Uterus (tissue), 2 donors: ENCODE measurements around the gene ARHGAP42.

Experiments
- POLR2A ChIP-seq, 2 donors: fragments of 450-650 bp; IDR thresholded peaks; one replicate each; pipeline ENCODE4 v1.6.1; 2016; ENCODE audit warnings: antibody characterized with exemption in 2 of 2, mild to moderate bottlenecking in 1 of 2, moderate library complexity in 1 of 2
- TF ChIP-seq, protein P1 (sequence below), 4 experiments: fragments of 200-600 bp in 2 of 4; fragments of 450-650 bp in 2 of 4; sonication (generic) in 2 of 4; IDR thresholded peaks; one replicate each; pipeline ENCODE4 v1.5.1; 2016 to 2019; ENCODE audit warnings: antibody characterized with exemption in 4 of 4, mild to moderate bottlenecking in 2 of 4, moderate library complexity in 1 of 4

DNA sequence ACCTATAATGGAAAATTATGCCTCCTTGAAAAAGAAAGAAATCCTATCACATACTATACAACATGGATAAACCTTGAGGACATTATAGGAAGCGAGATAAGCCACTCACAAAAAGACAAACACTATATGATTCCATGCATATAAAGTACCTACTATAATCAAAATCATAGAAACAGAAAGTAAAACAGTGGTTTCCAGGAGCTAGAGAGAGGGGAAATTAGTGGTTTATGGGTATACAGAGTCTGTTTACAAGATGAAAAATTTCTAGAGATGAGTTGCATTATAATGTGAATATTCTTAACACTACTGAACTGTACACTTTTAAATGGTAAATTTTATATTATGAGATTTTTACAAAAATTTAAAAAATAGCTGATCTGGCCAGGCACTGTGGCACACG, 40.5 kb upstream of the ARHGAP42 start:
- TF ChIP-seq, protein P1, sequence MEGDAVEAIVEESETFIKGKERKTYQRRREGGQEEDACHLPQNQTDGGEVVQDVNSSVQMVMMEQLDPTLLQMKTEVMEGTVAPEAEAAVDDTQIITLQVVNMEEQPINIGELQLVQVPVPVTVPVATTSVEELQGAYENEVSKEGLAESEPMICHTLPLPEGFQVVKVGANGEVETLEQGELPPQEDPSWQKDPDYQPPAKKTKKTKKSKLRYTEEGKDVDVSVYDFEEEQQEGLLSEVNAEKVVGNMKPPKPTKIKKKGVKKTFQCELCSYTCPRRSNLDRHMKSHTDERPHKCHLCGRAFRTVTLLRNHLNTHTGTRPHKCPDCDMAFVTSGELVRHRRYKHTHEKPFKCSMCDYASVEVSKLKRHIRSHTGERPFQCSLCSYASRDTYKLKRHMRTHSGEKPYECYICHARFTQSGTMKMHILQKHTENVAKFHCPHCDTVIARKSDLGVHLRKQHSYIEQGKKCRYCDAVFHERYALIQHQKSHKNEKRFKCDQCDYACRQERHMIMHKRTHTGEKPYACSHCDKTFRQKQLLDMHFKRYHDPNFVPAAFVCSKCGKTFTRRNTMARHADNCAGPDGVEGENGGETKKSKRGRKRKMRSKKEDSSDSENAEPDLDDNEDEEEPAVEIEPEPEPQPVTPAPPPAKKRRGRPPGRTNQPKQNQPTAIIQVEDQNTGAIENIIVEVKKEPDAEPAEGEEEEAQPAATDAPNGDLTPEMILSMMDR (IDR thresholded peaks at IDR 0.05): no peak
- TF ChIP-seq POLR2A (IDR thresholded peaks at IDR 0.05): no peak
